GM23338 (cell line): ENCODE measurements around the gene UBE2R2. TPM values are rescaled to one million over a fixed set of nuclear protein-coding genes. Genes with fewer than 3 reads are reported as not detected.
A peak's percentile ranks its signal among the peaks of the same experiment; 100 is the strongest.

Source experiments
- ATAC-seq: fragments of 200-7000 bp; cut with Tn5 transposase; 3 replicates; pipeline ENCODE4 v1.9.1; 2020
- DNase-seq: peaks from one replicate; pipeline ENCODE4 v3.0.0-alpha.2; 2015; ENCODE audit warnings: low spot score
- H2AFZ ChIP-seq: fragments of 200-600 bp; sonication (generic); 2 replicates; pipeline ENCODE4 v1.8.0; 2016; ENCODE audit warnings: antibody characterized with exemption, mild to moderate bottlenecking, moderate library complexity
- H3F3A ChIP-seq: fragments of 200-600 bp; sonication (generic); replicated peaks from 2 replicates; pipeline ENCODE4 v1.8.0; 2017; ENCODE audit warnings: antibody characterized with exemption, mixed run types, low read depth
- H3K27ac ChIP-seq: fragments of 200-600 bp; sonication (generic); 2 replicates; pipeline ENCODE4 v1.6.1; 2016; ENCODE audit warnings: low read depth
- H3K27me3 ChIP-seq: fragments of 200-600 bp; sonication (generic); 2 replicates; pipeline ENCODE4 v1.8.0; 2016; ENCODE audit warnings: mild to moderate bottlenecking, mixed run types, moderate library complexity; ENCODE audit not compliant: insufficient read depth
- H3K36me3 ChIP-seq: fragments of 200-600 bp; sonication (generic); 2 replicates; pipeline ENCODE4 v1.8.0; 2016; ENCODE audit warnings: mild to moderate bottlenecking; ENCODE audit not compliant: insufficient read depth
- H3K4me1 ChIP-seq: fragments of 200-600 bp; sonication (generic); 2 replicates; pipeline ENCODE4 v1.8.0; 2016; ENCODE audit warnings: mild to moderate bottlenecking, moderate library complexity; ENCODE audit not compliant: insufficient read depth
- H3K4me2 ChIP-seq: fragments of 200-600 bp; sonication (generic); 2 replicates; pipeline ENCODE4 v1.7.1; 2017; ENCODE audit warnings: mixed run types
- H3K4me3 ChIP-seq: fragments of 200-600 bp; sonication (generic); 2 replicates; pipeline ENCODE4 v1.6.1; 2016; ENCODE audit warnings: mixed run types
- H3K79me2 ChIP-seq: fragments of 200-600 bp; sonication (generic); replicated peaks from 2 replicates; pipeline ENCODE4 v1.8.0; 2017; ENCODE audit warnings: mild to moderate bottlenecking; ENCODE audit not compliant: insufficient read depth
- H3K9me2 ChIP-seq: fragments of 200-600 bp; sonication (generic); 2 replicates; pipeline ENCODE4 v1.8.0; 2017; ENCODE audit not compliant: insufficient read depth
- H4K20me1 ChIP-seq: fragments of 200-600 bp; sonication (generic); replicated peaks from 2 replicates; pipeline ENCODE4 v1.8.0; 2017; ENCODE audit warnings: mild to moderate bottlenecking; ENCODE audit not compliant: insufficient read depth
- H3K27ac Mint-ChIP-seq: 2 replicates; pipeline ENCODE4 v1.8.0; 2020; ENCODE audit warnings: inconsistent platforms, mild to moderate bottlenecking, moderate library complexity, mixed read lengths
- H3K27me3 Mint-ChIP-seq: 3 replicates; pipeline ENCODE4 v1.8.0; 2022; ENCODE audit warnings: low read depth, mild to moderate bottlenecking, moderate library complexity, mixed read lengths, inconsistent platforms; ENCODE audit not compliant: insufficient read depth, poor library complexity
- H3K36me3 Mint-ChIP-seq: 3 replicates; pipeline ENCODE4 v1.8.0; 2021; ENCODE audit warnings: low read depth, mild to moderate bottlenecking, inconsistent platforms, moderate library complexity, mixed read lengths
- H3K4me1 Mint-ChIP-seq: 3 replicates; pipeline ENCODE4 v1.8.0; 2020; ENCODE audit warnings: mild to moderate bottlenecking, inconsistent platforms, mixed read lengths
- H3K4me3 Mint-ChIP-seq: 3 replicates; pipeline ENCODE4 v1.8.0; 2021; ENCODE audit warnings: moderate library complexity, mild to moderate bottlenecking, inconsistent platforms, mixed read lengths
- H3K9me3 Mint-ChIP-seq: 3 replicates; pipeline ENCODE4 v1.8.0; 2020; ENCODE audit warnings: moderate library complexity, mild to moderate bottlenecking, inconsistent platforms, mixed read lengths
- JUNB ChIP-seq: IDR thresholded peaks from one replicate; pipeline ENCODE4 v1.6.1; 2016; ENCODE audit warnings: antibody characterized with exemption; ENCODE audit not compliant: unreplicated experiment
- polyA plus RNA-seq: library from polyadenylated mRNA; unstranded; fragments of >200 nt; fragmentation: Nextera tagmentation; extraction: Ambion mirVana; gene quantifications from 2 replicates; pipeline ENCODE4 v1.2.1, GENCODE V29; 2016
- total RNA-seq: library from RNA; depleted of rRNA; stranded (reverse); fragments of >200 nt; shearing (Covaris generic); gene quantifications from 2 replicates; pipeline ENCODE4 v1.2.3, GENCODE V29; 2014
- TF ChIP-seq, protein P1 (sequence below): fragments of 250-450 bp; sonication (Bioruptor Pico); IDR thresholded peaks from 2 replicates; pipeline ENCODE4 v1.5.0; 2020; ENCODE audit warnings: mild to moderate bottlenecking, moderate library complexity
- TF ChIP-seq, protein P2 (sequence below): IDR thresholded peaks from one replicate; pipeline ENCODE4 v1.6.1; 2018; ENCODE audit warnings: antibody characterized with exemption; ENCODE audit not compliant: unreplicated experiment

Gene UBE2R2
- total and polyA plus RNA-seq, 2 experiments from 2014 or later = 23.4 to 32.5 TPM

DNA sequence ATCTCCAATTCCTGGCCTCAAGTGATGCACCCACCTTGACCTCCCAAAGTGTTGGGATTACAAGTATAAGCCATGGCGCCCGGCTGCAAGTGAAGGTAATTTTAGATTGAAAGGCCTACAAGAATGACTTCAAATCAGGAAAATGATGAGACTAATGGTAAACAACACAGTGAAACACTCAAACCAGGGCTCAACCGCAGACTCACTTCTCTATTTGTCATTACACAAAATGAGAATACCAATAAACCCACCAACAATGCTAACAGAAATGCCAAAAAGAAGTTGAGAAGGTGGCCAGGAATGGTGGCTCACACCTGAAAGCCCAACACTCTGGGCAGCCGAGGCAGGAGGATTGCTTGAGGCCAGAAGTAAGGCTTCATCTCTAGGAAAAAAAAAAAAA is 139.6 kb downstream of the UBE2R2 start (continued):
- TF ChIP-seq, protein P1, sequence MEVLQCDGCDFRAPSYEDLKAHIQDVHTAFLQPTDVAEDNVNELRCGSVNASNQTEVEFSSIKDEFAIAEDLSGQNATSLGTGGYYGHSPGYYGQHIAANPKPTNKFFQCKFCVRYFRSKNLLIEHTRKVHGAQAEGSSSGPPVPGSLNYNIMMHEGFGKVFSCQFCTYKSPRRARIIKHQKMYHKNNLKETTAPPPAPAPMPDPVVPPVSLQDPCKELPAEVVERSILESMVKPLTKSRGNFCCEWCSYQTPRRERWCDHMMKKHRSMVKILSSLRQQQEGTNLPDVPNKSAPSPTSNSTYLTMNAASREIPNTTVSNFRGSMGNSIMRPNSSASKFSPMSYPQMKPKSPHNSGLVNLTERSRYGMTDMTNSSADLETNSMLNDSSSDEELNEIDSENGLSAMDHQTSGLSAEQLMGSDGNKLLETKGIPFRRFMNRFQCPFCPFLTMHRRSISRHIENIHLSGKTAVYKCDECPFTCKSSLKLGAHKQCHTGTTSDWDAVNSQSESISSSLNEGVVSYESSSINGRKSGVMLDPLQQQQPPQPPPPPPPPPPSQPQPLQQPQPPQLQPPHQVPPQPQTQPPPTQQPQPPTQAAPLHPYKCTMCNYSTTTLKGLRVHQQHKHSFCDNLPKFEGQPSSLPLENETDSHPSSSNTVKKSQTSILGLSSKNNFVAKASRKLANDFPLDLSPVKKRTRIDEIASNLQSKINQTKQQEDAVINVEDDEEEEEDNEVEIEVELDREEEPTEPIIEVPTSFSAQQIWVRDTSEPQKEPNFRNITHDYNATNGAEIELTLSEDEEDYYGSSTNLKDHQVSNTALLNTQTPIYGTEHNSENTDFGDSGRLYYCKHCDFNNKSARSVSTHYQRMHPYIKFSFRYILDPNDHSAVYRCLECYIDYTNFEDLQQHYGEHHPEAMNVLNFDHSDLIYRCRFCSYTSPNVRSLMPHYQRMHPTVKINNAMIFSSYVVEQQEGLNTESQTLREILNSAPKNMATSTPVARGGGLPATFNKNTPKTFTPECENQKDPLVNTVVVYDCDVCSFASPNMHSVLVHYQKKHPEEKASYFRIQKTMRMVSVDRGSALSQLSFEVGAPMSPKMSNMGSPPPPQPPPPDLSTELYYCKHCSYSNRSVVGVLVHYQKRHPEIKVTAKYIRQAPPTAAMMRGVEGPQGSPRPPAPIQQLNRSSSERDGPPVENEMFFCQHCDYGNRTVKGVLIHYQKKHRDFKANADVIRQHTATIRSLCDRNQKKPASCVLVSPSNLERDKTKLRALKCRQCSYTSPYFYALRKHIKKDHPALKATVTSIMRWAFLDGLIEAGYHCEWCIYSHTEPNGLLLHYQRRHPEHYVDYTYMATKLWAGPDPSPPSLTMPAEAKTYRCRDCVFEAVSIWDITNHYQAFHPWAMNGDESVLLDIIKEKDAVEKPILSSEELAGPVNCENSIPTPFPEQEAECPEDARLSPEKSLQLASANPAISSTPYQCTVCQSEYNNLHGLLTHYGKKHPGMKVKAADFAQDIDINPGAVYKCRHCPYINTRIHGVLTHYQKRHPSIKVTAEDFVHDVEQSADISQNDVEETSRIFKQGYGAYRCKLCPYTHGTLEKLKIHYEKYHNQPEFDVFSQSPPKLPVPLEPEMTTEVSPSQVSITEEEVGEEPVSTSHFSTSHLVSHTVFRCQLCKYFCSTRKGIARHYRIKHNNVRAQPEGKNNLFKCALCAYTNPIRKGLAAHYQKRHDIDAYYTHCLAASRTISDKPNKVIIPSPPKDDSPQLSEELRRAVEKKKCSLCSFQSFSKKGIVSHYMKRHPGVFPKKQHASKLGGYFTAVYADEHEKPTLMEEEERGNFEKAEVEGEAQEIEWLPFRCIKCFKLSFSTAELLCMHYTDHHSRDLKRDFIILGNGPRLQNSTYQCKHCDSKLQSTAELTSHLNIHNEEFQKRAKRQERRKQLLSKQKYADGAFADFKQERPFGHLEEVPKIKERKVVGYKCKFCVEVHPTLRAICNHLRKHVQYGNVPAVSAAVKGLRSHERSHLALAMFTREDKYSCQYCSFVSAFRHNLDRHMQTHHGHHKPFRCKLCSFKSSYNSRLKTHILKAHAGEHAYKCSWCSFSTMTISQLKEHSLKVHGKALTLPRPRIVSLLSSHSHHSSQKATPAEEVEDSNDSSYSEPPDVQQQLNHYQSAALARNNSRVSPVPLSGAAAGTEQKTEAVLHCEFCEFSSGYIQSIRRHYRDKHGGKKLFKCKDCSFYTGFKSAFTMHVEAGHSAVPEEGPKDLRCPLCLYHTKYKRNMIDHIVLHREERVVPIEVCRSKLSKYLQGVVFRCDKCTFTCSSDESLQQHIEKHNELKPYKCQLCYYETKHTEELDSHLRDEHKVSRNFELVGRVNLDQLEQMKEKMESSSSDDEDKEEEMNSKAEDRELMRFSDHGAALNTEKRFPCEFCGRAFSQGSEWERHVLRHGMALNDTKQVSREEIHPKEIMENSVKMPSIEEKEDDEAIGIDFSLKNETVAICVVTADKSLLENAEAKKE (CRISPR knock-in tag) = no peak

DNA sequence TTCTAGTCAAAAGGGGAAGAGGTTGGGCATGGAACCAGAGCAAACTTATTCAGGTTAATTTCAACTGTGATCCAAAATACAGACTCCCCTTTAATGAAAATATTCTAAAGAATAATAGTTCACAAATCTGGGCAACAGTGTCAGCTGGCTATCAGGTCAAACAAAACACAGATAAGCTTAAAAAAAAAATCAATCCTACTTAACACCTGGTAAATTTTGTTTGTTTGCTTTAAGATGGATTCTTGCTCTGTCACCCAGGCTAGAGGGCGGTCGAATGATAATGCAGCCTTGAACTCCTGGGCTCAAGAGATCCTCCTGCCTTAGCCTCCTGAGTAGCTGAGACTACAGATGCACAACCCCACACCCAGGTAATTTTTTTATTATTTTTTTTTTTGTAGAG is 142.8 kb downstream of the UBE2R2 start:
- Histone ChIP-seq H3K9me2 (no peaks in the 10 kb centered on the region), H3F3A (no peaks in the 10 kb centered on the region), H3K27me3 (no peaks in the 10 kb centered on the region), H2AFZ (no peak overlapping the region), H3K27ac (peak overlapping the region; percentile 27; the same call in 1 of the 2 replicates), H3K4me1 (no peaks in the 10 kb centered on the region), H3K4me3 (no peak overlapping the region), H3K4me2 (no peak overlapping the region), H3K79me2 (no peaks in the 10 kb centered on the region), H4K20me1 (no peaks in the 10 kb centered on the region; the same call in 1 of the 2 replicates), H3K36me3 (peaks cover 28% of the 10 kb centered on the region)
- Mint-ChIP-seq H3K36me3 (peaks cover 44% of the 10 kb centered on the region), H3K4me3 (no peak overlapping the region), H3K27ac (no peak overlapping the region), H3K4me1 (no peaks in the 10 kb centered on the region), H3K27me3 (no peaks in the 10 kb centered on the region), H3K9me3 (no peaks in the 10 kb centered on the region)
- ATAC-seq = no peak
- no peak for DNase-seq
- TF ChIP-seq, protein P1 (CRISPR knock-in tag) = no peak
- TF ChIP-seq JUNB = no peak
- TF ChIP-seq, protein P2, sequence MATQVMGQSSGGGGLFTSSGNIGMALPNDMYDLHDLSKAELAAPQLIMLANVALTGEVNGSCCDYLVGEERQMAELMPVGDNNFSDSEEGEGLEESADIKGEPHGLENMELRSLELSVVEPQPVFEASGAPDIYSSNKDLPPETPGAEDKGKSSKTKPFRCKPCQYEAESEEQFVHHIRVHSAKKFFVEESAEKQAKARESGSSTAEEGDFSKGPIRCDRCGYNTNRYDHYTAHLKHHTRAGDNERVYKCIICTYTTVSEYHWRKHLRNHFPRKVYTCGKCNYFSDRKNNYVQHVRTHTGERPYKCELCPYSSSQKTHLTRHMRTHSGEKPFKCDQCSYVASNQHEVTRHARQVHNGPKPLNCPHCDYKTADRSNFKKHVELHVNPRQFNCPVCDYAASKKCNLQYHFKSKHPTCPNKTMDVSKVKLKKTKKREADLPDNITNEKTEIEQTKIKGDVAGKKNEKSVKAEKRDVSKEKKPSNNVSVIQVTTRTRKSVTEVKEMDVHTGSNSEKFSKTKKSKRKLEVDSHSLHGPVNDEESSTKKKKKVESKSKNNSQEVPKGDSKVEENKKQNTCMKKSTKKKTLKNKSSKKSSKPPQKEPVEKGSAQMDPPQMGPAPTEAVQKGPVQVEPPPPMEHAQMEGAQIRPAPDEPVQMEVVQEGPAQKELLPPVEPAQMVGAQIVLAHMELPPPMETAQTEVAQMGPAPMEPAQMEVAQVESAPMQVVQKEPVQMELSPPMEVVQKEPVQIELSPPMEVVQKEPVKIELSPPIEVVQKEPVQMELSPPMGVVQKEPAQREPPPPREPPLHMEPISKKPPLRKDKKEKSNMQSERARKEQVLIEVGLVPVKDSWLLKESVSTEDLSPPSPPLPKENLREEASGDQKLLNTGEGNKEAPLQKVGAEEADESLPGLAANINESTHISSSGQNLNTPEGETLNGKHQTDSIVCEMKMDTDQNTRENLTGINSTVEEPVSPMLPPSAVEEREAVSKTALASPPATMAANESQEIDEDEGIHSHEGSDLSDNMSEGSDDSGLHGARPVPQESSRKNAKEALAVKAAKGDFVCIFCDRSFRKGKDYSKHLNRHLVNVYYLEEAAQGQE = no peak
